NB4 (cell line): ENCODE measurements around the gene PLEK2.

Source experiments
- DNase-seq: peaks from one replicate; pipeline ENCODE4 v3.0.0; 2010; ENCODE audit warnings: low read depth
- H3K4me3 ChIP-seq: one replicate; pipeline ENCODE4 v1.5.1; 2011; ENCODE audit warnings: mild to moderate bottlenecking, low read depth, low read length, moderate library complexity
- MAX ChIP-seq: IDR thresholded peaks from 2 replicates; pipeline ENCODE4 v1.6.1; 2011; ENCODE audit warnings: low read depth, low read length
- MYC ChIP-seq: IDR thresholded peaks from 2 replicates; pipeline ENCODE4 v1.6.1; 2011; ENCODE audit warnings: low read depth, low read length
- POLR2A ChIP-seq: IDR thresholded peaks from 2 replicates; pipeline ENCODE4 v1.6.1; 2011; ENCODE audit warnings: mild to moderate bottlenecking; ENCODE audit not compliant: insufficient read length; ENCODE audit errors: extremely low read depth
- TF ChIP-seq, protein P1 (sequence below): IDR thresholded peaks from one replicate; pipeline ENCODE4 v1.5.1; 2012; ENCODE audit warnings: low read depth, low read length

PLEK2 gene

DNA sequence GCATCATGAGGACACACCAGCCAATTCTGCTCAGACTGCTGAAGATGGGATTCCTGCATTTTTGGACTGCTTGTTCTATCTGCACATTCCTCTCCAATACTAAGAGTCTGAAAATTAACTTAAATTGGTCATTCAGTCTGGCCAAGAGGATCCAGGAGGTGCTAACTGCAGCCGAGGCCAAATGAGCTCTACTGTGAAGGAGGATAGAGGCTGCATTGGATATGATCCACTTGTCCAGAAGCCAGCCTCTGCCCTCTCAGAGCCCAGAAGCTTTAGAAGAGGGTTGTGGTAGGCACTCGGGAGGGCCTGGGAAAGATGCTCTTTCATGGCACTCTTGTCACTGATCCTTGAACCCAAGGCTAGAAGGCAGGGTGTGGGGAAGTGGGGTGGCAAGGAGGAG lies 37.1 kb upstream of the PLEK2 start:
- TF ChIP-seq, protein P1, sequence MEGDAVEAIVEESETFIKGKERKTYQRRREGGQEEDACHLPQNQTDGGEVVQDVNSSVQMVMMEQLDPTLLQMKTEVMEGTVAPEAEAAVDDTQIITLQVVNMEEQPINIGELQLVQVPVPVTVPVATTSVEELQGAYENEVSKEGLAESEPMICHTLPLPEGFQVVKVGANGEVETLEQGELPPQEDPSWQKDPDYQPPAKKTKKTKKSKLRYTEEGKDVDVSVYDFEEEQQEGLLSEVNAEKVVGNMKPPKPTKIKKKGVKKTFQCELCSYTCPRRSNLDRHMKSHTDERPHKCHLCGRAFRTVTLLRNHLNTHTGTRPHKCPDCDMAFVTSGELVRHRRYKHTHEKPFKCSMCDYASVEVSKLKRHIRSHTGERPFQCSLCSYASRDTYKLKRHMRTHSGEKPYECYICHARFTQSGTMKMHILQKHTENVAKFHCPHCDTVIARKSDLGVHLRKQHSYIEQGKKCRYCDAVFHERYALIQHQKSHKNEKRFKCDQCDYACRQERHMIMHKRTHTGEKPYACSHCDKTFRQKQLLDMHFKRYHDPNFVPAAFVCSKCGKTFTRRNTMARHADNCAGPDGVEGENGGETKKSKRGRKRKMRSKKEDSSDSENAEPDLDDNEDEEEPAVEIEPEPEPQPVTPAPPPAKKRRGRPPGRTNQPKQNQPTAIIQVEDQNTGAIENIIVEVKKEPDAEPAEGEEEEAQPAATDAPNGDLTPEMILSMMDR = no peak
- TF ChIP-seq MAX (no peak), POLR2A (no peak), MYC (no peak)
- no peak for DNase-seq
- no peak overlapping the region for H3K4me3 ChIP-seq

DNA sequence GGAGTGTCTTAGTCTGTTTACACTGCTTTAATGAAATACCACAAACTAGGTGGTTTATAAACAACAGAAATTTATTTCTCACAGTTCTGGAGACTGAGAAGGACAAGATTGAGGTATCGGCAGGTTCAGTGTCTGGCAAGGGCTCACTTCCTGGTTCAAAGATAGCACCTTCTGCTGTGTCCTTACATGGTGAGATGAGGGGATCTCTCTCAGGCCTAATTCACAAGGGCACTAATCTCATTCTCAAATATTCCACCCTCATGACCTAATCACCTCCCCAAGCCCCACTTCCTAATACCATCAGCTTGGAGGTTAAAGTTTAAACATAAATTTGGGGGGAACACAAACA lies 35.0 kb upstream of the PLEK2 start:
- DNase-seq = no peak
- TF ChIP-seq, protein P1 = no peak
- TF ChIP-seq MAX = no peak
- no peak for TF ChIP-seq MYC
- TF ChIP-seq POLR2A = no peak
- H3K4me3 ChIP-seq = no peak overlapping the region

DNA sequence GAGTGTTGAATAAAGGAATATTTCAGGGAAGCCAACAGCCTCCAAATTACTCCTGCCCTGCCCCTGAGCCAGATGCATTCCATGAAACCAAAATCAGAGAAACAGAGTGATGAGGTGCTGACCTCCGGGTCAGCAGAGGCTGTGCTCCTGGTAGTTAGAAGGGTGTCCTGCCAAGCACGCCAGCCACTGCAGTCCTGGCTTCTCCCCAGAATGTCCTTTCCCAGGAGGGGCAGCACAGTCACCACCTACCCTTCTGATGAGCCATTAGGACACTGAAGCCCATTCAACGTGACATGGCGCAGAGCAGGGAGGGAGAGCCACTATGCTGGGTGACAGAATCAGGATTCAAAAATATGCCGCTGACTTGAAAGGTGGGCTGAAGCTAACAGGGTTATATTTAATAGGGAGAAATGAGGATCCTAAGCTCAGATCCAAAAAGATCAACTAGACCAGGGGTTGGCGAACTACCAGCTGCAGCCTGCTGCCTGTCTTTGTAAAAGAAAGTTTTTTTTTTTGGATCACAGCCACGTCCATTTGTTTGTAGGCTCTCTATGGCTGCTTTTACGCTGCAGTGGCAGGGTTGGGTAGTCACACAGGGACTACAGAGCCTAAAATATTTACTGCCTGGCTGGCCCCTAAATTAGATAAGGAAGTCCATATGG lies 34.5 kb upstream of the PLEK2 start:
- H3K4me3 ChIP-seq = no peak overlapping the region
- DNase-seq = no peak
- TF ChIP-seq, protein P1 = no peak
- TF ChIP-seq MAX (no peak), POLR2A (no peak), MYC (no peak)

GRCh38 chr14:67444395-67444794 lies 32.4 kb upstream of the PLEK2 start:
- no peak for DNase-seq
- no peak overlapping the region for H3K4me3 ChIP-seq
- TF ChIP-seq MYC (no peak), MAX (no peak), POLR2A (no peak)
- TF ChIP-seq, protein P1 = no peak

GRCh38 chr14:67442139-67442906 lies 30.4 kb upstream of the PLEK2 start:
- no peak overlapping the region for H3K4me3 ChIP-seq
- no peak for TF ChIP-seq POLR2A
- no peak for TF ChIP-seq MYC
- no peak for TF ChIP-seq MAX
- TF ChIP-seq, protein P1 = no peak
- no peak for DNase-seq
